GM06990 (cell line): ENCODE results near the gene NOTCH4.
"Not testable (repeated sequence)": the region's sequence is repeated elsewhere in the genome, so short reads cannot be mapped to it uniquely, and the experiment has no call there.

ENCODE experiments used
- DNase-seq: peaks from one replicate; pipeline ENCODE4 v3.0.0-alpha.2; 2011; ENCODE audit not compliant: insufficient read length; ENCODE audit errors: extremely low read depth
- H3K27me3 ChIP-seq: replicated peaks from 2 replicates; pipeline ENCODE4 v1.6.0; 2011; ENCODE audit warnings: low read length; ENCODE audit not compliant: control insufficient read depth, insufficient read depth
- H3K36me3 ChIP-seq: 2 replicates; pipeline ENCODE4 v1.5.1; 2011; ENCODE audit warnings: low read length; ENCODE audit not compliant: control insufficient read depth, insufficient read depth
- H3K4me3 ChIP-seq: replicated peaks from 2 replicates; pipeline ENCODE4 v1.5.1; 2011; ENCODE audit warnings: low read depth, mild to moderate bottlenecking, control low read depth, low read length
- CTCF ChIP-seq: IDR thresholded peaks from 2 replicates; pipeline ENCODE4 v1.5.1; 2011; ENCODE audit warnings: low read length, control low read depth, mild to moderate bottlenecking, inconsistent platforms; ENCODE audit not compliant: insufficient read depth, poor library complexity, severe bottlenecking

The NOTCH4 gene

GRCh38 chr6:32244270-32244669, 20.4 kb upstream of the NOTCH4 start:
- Histone ChIP-seq H3K27me3 (no peaks in the 10 kb centered on the region), H3K36me3 (no peaks in the 10 kb centered on the region), H3K4me3 (no peak overlapping the region)
- no peak for TF ChIP-seq CTCF
- DNase-seq = no peak

DNA sequence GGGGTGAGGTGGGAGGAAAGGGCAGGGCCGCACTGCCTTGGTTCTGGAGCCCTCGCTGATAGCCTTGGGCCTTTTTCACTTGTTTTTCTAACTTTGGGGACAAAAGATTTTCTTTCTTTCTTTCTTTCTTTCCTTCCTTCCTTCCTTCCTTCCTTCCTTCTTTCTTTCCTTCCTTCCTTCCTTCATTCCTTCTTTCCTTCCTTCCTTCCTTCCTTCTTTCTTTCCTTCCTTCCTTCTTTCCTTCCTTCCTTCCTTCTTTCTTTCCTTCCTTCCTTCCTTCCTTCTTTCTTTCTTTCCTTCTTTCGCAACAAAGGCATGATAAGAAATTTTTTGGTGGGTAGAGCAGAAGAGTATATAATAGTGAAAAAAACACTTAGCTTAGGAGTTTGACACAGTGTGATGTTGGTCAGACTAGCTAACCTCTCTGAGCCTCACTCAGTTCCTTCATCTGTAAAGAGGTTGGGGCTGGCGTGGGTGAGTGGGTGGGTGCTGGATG, 18.5 kb upstream of the NOTCH4 start:
- H3K36me3 ChIP-seq, H3K27me3 ChIP-seq, DNase-seq, H3K4me3 ChIP-seq: not testable (repeated sequence)

GRCh38 chr6:32240686-32241085, 16.8 kb upstream of the NOTCH4 start:
- DNase-seq = no peak
- Histone ChIP-seq H3K36me3 (no peaks in the 10 kb centered on the region), H3K27me3 (no peaks in the 10 kb centered on the region), H3K4me3 (no peak overlapping the region)
- no peak for TF ChIP-seq CTCF

DNA sequence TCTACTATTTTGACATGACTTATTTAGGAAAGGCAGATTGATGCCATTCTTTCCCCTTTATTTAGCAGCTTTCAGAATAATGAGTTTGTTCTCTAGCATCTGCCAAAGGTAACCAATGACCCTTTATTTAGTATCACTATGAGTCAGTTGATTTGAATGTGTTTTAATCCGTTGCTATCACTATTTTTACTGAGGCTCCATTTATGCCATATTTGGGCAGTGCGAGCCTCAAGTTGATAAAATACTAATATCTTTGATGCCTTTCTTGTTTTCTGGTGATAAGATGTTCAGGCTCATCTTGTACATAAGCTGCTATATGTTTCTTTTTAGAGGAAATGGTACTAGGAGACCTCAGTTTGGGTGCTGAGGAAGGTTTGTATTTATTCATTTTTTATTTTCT, 15.6 kb upstream of the NOTCH4 start:
- TF ChIP-seq CTCF = no peak
- H3K27me3 ChIP-seq = no peaks in the 10 kb centered on the region
- no peaks in the 10 kb centered on the region for H3K36me3 ChIP-seq
- no peak for DNase-seq
- H3K4me3 ChIP-seq = no peak overlapping the region

GRCh38 chr6:32234934-32235333, 11.1 kb upstream of the NOTCH4 start:
- Histone ChIP-seq H3K4me3 (no peak overlapping the region), H3K36me3 (no peaks in the 10 kb centered on the region), H3K27me3 (no peaks in the 10 kb centered on the region)
- TF ChIP-seq CTCF = peak; percentile 25
- DNase-seq = no peak

DNA sequence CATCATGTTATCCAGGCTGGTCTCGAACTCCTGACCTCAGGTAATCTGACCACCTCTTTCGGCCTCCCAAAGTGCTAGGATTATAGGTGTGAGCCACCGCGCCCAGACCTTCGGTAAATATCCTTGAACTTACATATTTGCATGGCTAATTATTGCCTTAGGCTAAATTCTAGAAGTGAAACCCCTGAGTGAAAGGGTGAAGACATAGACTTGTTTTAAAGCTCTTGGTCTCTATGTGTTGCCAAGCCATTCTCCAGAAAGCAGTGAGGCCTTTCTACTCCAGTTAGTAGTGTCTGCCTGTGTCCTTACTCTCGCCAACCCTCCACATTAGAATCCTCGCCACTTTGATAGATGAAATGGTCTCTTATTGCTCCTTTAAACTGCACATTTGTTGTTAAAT, 2.6 kb upstream of the NOTCH4 start:
- Histone ChIP-seq H3K27me3 (no peaks in the 10 kb centered on the region), H3K36me3 (no peaks in the 10 kb centered on the region), H3K4me3 (no peak overlapping the region)
- no peak for DNase-seq
- TF ChIP-seq CTCF = no peak
